Skeletal muscle satellite cell (primary cell): ENCODE measurements around the gene KRTAP3-2.

Experiments
- H3K27me3 ChIP-seq: 2 replicates; pipeline ENCODE4 v1.7.0; 2013; ENCODE audit warnings: low read length; ENCODE audit not compliant: control insufficient read depth, insufficient read depth
- H3K36me3 ChIP-seq: 2 replicates; pipeline ENCODE4 v1.7.0; 2013; ENCODE audit warnings: mild to moderate bottlenecking, control low read depth, low read length; ENCODE audit not compliant: insufficient read depth
- H3K4me1 ChIP-seq: 2 replicates; pipeline ENCODE4 v1.7.0; 2013; ENCODE audit warnings: low read length; ENCODE audit not compliant: control insufficient read depth, insufficient read depth
- H3K4me2 ChIP-seq: 2 replicates; pipeline ENCODE4 v1.7.0; 2013; ENCODE audit warnings: mild to moderate bottlenecking, low read length
- H3K4me3 ChIP-seq: 2 replicates; pipeline ENCODE4 v1.7.0; 2013; ENCODE audit warnings: low read length
- H3K9ac ChIP-seq: 2 replicates; pipeline ENCODE4 v1.7.0; 2013; ENCODE audit warnings: mild to moderate bottlenecking, low read depth, low read length, moderate library complexity
- H3K9me3 ChIP-seq: replicated peaks from 2 replicates; pipeline ENCODE4 v1.7.0; 2013; ENCODE audit warnings: mild to moderate bottlenecking, control low read depth, low read length

KRTAP3-2 gene

DNA sequence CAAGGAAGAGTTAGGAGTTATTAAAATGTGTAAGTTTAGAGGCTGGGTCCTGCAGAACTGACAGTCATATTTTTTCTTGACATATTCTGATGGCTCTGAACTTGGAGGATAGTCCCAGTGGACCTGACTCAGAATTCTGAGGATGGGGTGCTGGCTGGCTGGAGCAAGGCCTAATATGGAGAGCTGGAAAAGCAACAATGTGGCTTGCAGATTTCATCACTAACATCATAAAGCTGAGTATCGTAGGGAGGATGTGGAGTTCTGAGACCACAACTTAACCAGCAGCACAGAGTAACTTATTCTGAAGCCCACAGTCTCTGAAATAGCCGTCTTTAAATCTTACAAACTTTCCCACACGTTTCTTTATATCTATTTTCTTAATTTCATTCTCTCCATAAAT is 25.0 kb upstream of the KRTAP3-2 start:
- no peak overlapping the region for H3K4me3 ChIP-seq

GRCh38 chr17:41020336-41020735 is 20.6 kb upstream of the KRTAP3-2 start:
- H3K4me2 ChIP-seq = no peak overlapping the region
- H3K4me1 ChIP-seq = no peaks in the 10 kb centered on the region
- no peaks in the 10 kb centered on the region for H3K9me3 ChIP-seq
- no peak overlapping the region for H3K4me3 ChIP-seq
- no peaks in the 10 kb centered on the region for H3K36me3 ChIP-seq
- no peak overlapping the region for H3K9ac ChIP-seq
- H3K27me3 ChIP-seq = no peaks in the 10 kb centered on the region

More for the DNA sequence above, 25.0 kb upstream of the KRTAP3-2 start:
- Histone ChIP-seq H3K9me3 (no peaks in the 10 kb centered on the region), H3K36me3 (no peaks in the 10 kb centered on the region), H3K4me2 (no peak overlapping the region), H3K27me3 (no peaks in the 10 kb centered on the region), H3K4me1 (peaks cover 18% of the 10 kb centered on the region), H3K9ac (no peak overlapping the region)

- no peaks in the 10 kb centered on the region for H3K36me3 ChIP-seq
- no peaks in the 10 kb centered on the region for H3K9me3 ChIP-seq
- H3K27me3 ChIP-seq = no peaks in the 10 kb centered on the region
- no peak overlapping the region for H3K4me2 ChIP-seq
- no peak overlapping the region for H3K4me3 ChIP-seq
- H3K9ac ChIP-seq = no peak overlapping the region
- H3K4me1 ChIP-seq = no peaks in the 10 kb centered on the region
These were observed 19.7 kb upstream of the KRTAP3-2 start for GRCh38 chr17:41019415-41019814.

GRCh38 chr17:41018541-41018940 is 18.8 kb upstream of the KRTAP3-2 start:
- no peaks in the 10 kb centered on the region for H3K9me3 ChIP-seq
- H3K36me3 ChIP-seq = no peaks in the 10 kb centered on the region
- H3K27me3 ChIP-seq = no peaks in the 10 kb centered on the region
- no peak overlapping the region for H3K4me2 ChIP-seq
- no peak overlapping the region for H3K9ac ChIP-seq
- H3K4me1 ChIP-seq = peaks cover 3% of the 10 kb centered on the region
- no peak overlapping the region for H3K4me3 ChIP-seq

GRCh38 chr17:41016578-41017215 is 17.0 kb upstream of the KRTAP3-2 start:
- H3K4me1 ChIP-seq = peaks cover 10% of the 10 kb centered on the region
- no peak overlapping the region for H3K4me2 ChIP-seq
- H3K36me3 ChIP-seq = no peaks in the 10 kb centered on the region
- H3K27me3 ChIP-seq = no peaks in the 10 kb centered on the region
- no peak overlapping the region for H3K9ac ChIP-seq
- no peak overlapping the region for H3K4me3 ChIP-seq
- H3K9me3 ChIP-seq = no peaks in the 10 kb centered on the region

GRCh38 chr17:41015454-41015853 is 15.7 kb upstream of the KRTAP3-2 start:
- H3K4me1 ChIP-seq = peaks cover 10% of the 10 kb centered on the region

DNA sequence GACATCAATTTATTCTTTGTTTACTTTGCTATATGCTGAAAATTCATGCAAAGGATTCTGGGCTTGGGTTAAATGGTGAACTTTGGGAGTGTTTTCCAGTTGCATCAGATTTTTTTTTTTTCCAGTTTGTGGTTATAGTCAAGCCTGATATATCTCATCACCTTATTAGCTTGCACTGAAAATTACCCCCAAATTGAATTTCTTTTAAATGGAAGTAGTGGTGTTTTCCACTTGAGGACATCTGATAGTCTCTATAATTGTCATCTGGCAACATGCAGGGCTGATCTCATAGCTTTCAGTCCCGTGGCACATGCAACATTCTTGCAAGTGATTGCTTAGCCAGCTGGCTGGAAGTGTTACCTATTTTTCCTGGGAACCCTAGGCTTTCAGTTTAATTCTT is 13.9 kb upstream of the KRTAP3-2 start:
- Histone ChIP-seq H3K36me3 (no peaks in the 10 kb centered on the region), H3K9me3 (no peaks in the 10 kb centered on the region), H3K27me3 (no peaks in the 10 kb centered on the region), H3K9ac (no peak overlapping the region), H3K4me2 (no peak overlapping the region), H3K4me1 (peaks cover 10% of the 10 kb centered on the region), H3K4me3 (no peak overlapping the region)

More at GRCh38 chr17:41015454-41015853, 15.7 kb upstream of the KRTAP3-2 start:
- Histone ChIP-seq H3K9ac (no peak overlapping the region), H3K27me3 (no peaks in the 10 kb centered on the region), H3K4me3 (no peak overlapping the region), H3K36me3 (no peaks in the 10 kb centered on the region), H3K9me3 (no peaks in the 10 kb centered on the region), H3K4me2 (no peak overlapping the region)

- Histone ChIP-seq H3K27me3 (no peaks in the 10 kb centered on the region), H3K9ac (no peak overlapping the region), H3K4me2 (no peak overlapping the region), H3K36me3 (no peaks in the 10 kb centered on the region), H3K4me3 (no peak overlapping the region), H3K9me3 (no peaks in the 10 kb centered on the region), H3K4me1 (peaks cover 10% of the 10 kb centered on the region)
These were observed 13.5 kb upstream of the KRTAP3-2 start for GRCh38 chr17:41013181-41013580.

DNA sequence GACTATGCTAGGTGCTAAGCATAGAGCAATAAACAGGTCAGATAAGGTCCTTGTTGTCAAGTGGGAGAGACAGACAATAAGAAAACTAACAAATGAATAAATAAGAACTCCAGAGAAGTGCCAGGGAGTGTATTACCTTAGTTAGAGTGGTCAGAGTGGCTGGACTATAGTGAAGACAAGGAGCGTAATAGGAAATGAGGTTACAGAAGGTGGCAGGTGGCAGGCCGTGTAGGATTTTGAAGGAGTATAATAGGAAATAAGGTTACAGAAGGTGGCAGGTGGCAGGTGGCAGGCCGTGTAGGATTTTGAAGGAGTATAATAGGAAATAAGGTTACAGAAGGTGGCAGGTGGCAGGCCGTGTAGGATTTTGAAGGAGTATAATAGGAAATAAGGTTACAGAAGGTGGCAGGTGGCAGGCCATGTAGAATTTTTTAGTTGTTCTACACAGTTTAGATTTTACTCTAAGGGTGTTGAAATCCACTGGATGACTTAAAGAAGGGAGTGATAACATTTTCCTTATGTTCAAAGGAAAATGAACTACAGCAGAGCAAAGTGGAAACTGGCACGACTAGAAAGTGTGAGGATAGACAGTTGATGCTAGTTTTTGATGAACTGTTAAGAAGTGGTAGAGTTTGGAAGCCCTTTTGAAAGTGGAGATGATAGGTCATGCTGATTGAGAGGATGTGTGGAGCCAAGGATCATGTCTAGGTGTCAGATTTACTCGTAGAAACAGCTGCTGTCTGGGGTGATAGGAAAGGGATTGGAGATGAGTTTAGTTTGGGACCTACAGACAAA is 12.8 kb upstream of the KRTAP3-2 start:
- Histone ChIP-seq H3K9me3 (no peaks in the 10 kb centered on the region), H3K4me1 (peaks cover 10% of the 10 kb centered on the region), H3K27me3 (no peaks in the 10 kb centered on the region), H3K36me3 (no peaks in the 10 kb centered on the region), H3K4me3 (no peak overlapping the region), H3K4me2 (no peak overlapping the region), H3K9ac (no peak overlapping the region)

DNA sequence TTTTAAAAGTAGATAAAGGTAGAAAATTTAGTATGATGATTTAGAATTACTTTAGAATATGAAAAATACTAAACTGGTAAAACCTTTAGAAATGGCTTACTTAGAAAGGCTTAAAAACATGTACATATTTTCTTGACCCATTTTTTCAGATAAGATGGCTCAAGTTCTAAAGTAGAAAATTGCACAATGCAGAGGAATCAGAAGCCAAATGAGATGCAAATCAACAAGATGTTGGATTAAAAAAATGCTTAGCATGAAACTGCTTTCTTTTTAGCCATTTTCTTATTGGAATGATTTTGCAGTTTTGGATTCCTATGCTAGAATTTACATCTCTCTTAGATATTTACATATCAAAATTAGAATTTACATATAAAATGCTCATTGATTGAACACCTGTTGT is 10.7 kb upstream of the KRTAP3-2 start:
- Histone ChIP-seq H3K9me3 (no peaks in the 10 kb centered on the region), H3K4me2 (no peak overlapping the region), H3K27me3 (no peaks in the 10 kb centered on the region), H3K9ac (no peak overlapping the region), H3K4me3 (no peak overlapping the region), H3K4me1 (peaks cover 10% of the 10 kb centered on the region), H3K36me3 (no peaks in the 10 kb centered on the region)

DNA sequence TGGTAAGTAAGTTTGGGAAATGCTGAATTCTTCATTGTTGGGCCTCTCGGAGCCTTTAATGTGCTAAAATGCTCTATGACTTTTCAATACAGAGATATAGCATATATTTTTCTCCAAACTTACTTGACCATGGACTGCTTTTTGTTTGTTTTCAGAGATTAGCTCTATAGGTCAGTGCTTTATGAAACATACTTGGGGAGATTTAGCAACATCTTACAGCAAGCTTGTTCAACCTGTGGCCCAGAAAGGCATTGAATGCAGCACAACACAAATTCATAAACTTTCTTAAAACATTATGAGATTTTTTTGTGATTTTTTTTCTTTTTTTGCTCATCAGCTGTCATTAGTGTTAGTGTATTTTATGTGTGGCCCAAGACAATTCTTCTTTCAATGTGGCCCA is 10.2 kb upstream of the KRTAP3-2 start:
- Histone ChIP-seq H3K27me3 (no peaks in the 10 kb centered on the region), H3K9me3 (no peaks in the 10 kb centered on the region), H3K4me2 (no peak overlapping the region), H3K4me1 (peaks cover 10% of the 10 kb centered on the region), H3K36me3 (no peaks in the 10 kb centered on the region), H3K9ac (no peak overlapping the region), H3K4me3 (no peak overlapping the region)

DNA sequence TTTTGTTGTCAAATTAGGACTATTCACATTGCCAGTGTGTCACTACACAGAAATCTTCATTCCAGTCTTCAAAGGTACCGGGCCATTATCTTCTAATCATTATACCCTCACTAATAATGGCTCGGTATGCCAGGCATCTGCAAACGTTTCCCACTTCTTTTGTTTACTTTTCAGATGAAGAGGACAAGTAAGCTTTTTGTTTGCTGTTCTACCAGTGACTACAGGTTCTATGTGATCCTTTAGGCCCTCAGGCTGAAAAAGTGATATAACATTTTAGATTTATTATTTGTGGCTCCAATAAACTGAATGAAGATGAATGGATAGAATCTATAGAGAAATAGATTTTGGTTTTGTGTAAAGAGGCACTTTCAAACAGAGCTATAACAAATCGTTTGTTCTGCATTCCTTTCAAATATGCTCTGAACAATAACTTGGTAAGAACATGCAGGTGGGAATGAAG is 9.6 kb upstream of the KRTAP3-2 start:
- no peaks in the 10 kb centered on the region for H3K27me3 ChIP-seq
- no peak overlapping the region for H3K4me2 ChIP-seq
- H3K9ac ChIP-seq = no peak overlapping the region
- H3K4me3 ChIP-seq = no peak overlapping the region
- no peaks in the 10 kb centered on the region for H3K9me3 ChIP-seq
- no peaks in the 10 kb centered on the region for H3K36me3 ChIP-seq
- peaks cover 10% of the 10 kb centered on the region for H3K4me1 ChIP-seq
